ENCODE data around the gene IRGQ.
"Not testable (repeated sequence)": the region's sequence is repeated elsewhere in the genome, so short reads cannot be mapped to it uniquely, and the experiment has no call there.

The IRGQ gene

DNA sequence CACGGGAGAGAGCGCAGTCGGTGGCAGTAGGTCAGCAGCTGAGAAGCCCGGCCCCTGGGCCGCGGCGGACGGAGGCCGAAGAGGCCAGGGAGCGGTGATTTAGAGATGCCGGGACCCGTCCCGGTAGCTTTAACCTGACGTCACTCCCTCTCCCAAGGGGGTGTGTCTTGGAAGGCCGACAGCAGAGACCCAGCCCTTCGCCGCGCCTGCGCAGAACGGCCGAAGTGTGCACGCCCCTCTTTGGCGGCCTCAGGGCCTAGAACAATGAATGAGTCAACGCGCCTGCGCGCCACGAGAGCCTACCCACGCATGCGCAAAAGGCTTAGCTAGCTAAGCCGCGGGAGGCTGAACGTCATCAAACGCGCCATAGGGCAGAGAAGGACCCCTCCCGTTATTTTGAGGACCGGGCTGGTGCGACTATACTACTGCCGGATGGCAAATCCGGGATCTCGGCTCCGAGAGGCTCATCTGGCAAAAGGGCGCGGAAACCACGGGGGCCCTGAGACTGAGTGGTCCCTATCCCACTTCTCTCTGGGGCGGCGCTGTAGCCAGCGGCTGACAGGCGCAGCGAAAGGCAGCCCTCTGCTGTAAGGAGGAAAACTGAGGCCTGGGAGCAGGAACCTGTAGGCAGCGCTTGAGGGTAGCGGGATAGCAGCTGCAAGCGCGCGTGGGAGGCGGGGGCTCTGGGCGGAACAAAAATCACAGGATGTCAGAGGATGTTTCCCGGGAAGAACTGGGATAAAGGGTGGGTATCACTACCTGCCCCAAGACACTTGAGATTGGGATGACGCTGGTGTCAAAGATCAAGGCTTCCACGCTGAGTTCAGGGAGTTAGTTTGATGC lies at the start of gene IRGQ, which contains the start of gene ZNF576:
TSS of gene IRGQ (minus strand) at position 136 of the 843 bp plus-strand sequence. CDS start 796 bp downstream, outside the sequence.
TSS of gene ZNF576 (plus strand) at position 597 of the 843 bp plus-strand sequence. CDS start 514 bp downstream, outside the sequence.
- in situ Hi-C loops (cut with HindIII; ENCODE audit: low sequenced_read_pairs): no loop called here

DNA sequence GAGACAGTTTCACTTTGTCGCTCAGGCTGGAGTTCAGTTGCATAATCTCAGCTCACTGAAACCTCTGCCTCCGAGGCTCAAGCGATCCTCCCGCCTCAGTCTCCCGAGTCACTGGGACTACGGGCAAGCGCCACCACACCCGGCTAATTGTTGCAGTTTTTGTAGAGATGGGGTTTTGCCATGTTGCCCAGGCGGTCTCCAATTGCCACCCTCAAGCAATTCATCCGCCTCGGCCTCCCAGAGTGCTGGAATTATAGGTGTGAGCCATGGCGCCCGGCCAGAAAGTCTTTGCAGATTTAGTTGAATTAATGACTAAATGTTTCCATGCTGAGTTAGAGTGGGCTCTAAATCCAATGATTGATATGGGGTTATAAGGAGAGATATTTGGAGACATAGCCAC lies 48.2 kb upstream of the IRGQ start:
- in situ Hi-C loops (cut with HindIII; ENCODE audit: low sequenced_read_pairs): no loop called here

DNA sequence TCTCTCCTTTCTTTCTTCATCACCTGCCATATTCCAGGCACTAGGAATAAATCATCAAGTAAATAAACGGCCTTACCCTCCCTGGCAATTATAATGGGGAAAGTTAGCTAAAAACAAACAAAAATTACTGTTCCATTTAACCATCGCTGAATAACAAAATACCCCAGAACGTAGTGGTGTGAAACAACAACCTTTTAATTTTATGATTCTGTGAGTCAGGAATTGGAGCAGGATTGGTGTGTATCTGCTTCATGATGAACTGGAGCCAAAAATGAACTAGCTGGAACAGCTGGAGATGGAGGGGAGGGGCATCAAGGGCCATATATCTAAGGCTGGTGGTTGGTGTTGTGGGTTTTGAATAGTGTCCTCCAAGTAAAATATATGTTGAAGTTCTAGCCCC lies 47.4 kb upstream of the IRGQ start:
- in situ Hi-C loops (cut with HindIII; ENCODE audit: low sequenced_read_pairs): no loop called here

GRCh38 chr19:43642531-43642930 lies 46.6 kb upstream of the IRGQ start:
- in situ Hi-C loops (cut with HindIII; ENCODE audit: low sequenced_read_pairs): no loop called here

- in situ Hi-C loops (cut with HindIII; ENCODE audit: low sequenced_read_pairs): no loop called here
Measured at GRCh38 chr19:43641333-43641732, 45.4 kb upstream of the IRGQ start.

- in situ Hi-C loops (cut with HindIII; ENCODE audit: low sequenced_read_pairs): no loop called here
Measured at GRCh38 chr19:43640424-43640757, 44.5 kb upstream of the IRGQ start.

GRCh38 chr19:43639519-43640423 lies 43.8 kb upstream of the IRGQ start, which contains the start of gene CADM4:
Gene CADM4 (minus strand): TSS chr19:43639850. CDS start chr19:43639790, 60 bp downstream.
- in situ Hi-C loops (cut with HindIII; ENCODE audit: low sequenced_read_pairs): no loop called here

GRCh38 chr19:43638995-43639518 lies 43.1 kb upstream of the IRGQ start:
- in situ Hi-C loops (cut with HindIII; ENCODE audit: low sequenced_read_pairs): no loop called here

GRCh38 chr19:43638214-43638994 lies 42.5 kb upstream of the IRGQ start:
- in situ Hi-C loops (cut with HindIII; ENCODE audit: low sequenced_read_pairs): no loop called here

DNA sequence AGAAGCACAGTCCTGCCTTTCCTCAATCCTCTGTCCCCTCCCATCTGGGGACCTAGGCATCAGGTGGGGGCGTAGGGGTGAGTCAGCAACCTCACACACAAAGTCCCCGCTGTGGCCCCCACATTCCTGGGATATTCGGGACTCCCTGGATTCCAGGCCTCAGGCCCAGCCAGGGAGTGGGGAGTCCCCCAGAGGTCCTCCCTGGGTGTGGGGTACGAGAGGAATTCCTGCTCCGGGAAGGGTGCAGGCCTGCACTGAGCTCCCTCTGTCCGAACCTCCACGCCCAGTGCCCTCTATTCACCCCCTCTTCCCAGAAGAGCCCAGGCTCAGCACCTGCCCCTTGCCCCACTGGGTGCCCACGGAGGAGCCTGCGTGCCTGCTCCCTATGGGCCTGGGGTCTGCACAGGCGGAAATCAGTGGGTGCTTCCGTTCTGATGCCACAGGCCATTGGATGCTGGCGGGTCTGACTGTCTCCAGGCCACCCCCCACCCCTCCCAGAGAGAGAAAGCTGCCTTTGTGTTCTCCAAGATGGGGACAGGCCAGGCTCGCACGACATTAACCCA lies 40.3 kb upstream of the IRGQ start:
- in situ Hi-C loops (cut with HindIII; ENCODE audit: low sequenced_read_pairs): no loop called here

DNA sequence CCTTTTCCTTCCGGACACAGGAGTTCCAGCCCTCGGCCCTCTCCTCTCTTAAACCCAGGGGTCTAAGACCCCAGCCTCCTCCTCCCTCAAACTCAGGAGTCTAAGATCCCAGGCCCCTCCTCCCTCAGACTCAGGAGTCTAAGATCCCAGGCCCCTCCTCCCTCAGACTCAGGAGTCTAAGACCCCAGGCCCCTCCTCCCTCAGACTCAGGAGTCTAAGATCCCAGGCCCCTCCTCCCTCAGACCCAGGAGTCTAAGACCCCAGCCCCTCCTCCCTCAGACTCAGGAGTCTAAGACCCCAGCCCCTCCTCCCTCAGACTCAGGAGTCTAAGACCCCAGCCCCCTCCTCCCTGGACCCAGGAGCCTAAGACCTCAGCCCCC lies 39.6 kb upstream of the IRGQ start:
- in situ Hi-C loops (cut with HindIII; ENCODE audit: low sequenced_read_pairs): not testable (repeated sequence)

GRCh38 chr19:43634872-43635560 lies 39.1 kb upstream of the IRGQ start:
- in situ Hi-C loops (cut with HindIII; ENCODE audit: low sequenced_read_pairs): no loop called here

GRCh38 chr19:43634506-43634871 lies 38.6 kb upstream of the IRGQ start:
- in situ Hi-C loops (cut with HindIII; ENCODE audit: low sequenced_read_pairs): no loop called here

DNA sequence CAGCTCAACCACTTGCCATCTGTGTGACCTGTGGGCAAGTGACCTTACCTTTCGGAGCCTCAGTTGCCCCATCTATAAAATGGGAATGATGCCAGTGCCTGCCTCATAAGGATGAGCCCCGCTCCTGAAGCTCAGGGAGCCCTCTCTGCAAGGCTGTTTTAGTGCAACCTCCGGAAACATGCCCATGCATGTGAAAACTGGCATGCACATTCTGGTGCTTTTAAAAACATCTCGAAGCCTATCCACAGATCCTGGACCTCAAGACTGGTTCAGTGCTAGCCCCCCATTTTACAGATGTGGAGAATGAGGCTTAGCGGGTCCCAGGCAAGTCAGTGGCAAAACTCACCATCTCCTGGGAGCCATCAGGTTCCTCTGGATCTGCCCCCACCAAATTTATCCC lies 38.1 kb upstream of the IRGQ start:
- in situ Hi-C loops (cut with HindIII; ENCODE audit: low sequenced_read_pairs): no loop called here

DNA sequence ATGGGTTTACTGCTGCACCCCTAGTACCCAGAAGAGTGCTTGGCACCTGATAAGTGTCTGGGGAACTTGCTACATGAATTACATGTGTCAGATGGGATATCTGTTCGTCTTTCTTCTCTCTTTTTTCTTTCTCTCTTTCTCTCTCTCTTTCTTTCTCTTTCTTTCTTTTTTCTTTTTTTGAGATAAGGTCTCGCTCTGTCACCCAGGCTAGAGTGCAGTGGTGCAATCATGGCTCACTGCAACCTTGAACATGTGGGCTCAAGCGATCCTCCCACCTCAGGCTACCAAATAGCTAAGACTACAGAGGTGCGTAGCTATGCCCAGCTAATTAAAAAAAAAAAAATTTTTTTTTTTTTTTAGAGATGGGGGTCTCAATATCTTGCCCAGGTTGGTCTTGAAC lies 37.6 kb upstream of the IRGQ start:
- in situ Hi-C loops (cut with HindIII; ENCODE audit: low sequenced_read_pairs): no loop called here

DNA sequence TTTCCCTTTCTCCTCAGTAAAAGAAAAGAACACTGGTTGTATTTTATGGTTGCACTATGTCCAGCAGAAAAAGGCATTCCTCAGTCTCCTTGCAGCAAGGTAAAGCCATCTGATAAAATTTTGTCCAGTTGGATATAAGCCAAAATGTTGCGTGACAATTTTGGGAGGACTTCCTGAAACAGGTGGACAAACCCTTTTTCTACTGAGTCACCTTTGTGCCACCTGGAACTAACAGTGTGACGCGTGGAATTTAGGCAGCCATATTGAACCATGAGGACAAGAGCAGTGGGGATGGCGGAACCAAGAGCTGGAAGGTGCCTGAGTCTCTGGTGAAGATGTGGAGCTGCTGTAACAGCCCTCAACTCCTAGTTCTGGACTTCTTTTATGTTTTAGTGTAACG lies 35.6 kb upstream of the IRGQ start:
- in situ Hi-C loops (cut with HindIII; ENCODE audit: low sequenced_read_pairs): no loop called here

DNA sequence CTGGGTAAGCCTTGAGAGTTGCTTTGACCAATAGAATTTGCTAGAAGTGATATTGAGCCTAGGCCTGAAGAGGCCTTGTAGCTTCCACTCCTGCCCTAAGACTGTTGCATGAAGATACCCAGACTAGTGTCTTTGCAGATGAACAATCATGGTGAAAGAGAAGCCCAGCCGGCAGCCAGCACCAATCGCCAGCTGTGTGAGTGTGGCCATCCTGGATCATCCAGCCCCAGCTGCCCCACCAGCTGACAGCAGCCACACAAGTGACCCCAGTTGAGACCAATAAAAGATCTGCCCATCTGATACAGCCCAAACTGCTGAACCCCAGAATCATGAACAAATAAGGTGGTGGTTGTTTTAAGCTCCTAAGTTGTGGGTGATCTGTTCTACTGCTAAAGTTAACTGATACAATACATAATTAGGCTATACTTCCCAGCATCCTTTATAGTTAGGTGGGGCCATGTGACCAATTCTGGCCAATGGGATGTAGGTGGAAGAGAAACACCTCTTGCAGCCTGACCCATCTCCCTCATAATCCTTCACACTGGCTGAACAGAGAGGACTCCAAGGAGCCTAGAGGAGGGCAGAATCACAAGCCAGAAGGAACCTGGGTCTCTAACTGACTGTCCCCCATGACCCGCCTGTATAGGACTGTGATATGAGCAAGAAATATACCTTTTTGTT lies 32.9 kb upstream of the IRGQ start:
- in situ Hi-C loops (cut with HindIII; ENCODE audit: low sequenced_read_pairs): no loop called here

DNA sequence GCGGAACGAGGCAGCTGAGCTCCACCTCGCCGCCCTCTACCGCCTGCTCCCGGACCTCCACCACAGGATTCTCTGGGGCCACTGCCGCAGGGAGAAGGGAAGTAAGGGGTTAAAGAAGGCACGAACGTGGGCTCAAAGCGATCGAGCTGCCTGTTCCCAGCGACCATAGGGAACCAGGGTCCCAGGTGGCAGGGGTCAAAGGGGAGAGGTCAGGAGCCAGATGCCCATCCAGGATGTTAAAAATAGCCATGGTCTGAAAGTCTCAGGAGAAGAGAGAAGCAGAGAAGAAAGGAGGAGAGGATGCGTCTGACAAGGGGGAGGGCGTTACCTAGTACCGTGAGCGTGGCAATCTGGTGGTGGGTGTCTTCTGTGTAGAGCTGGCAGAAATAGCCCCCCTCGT lies 30.9 kb upstream of the IRGQ start:
- in situ Hi-C loops (cut with HindIII; ENCODE audit: low sequenced_read_pairs): no loop called here

GRCh38 chr19:43625918-43626579 lies 30.1 kb upstream of the IRGQ start:
- in situ Hi-C loops (cut with HindIII; ENCODE audit: low sequenced_read_pairs): no loop called here
